ENCODE measurements around the gene SOCS1.

DNA sequence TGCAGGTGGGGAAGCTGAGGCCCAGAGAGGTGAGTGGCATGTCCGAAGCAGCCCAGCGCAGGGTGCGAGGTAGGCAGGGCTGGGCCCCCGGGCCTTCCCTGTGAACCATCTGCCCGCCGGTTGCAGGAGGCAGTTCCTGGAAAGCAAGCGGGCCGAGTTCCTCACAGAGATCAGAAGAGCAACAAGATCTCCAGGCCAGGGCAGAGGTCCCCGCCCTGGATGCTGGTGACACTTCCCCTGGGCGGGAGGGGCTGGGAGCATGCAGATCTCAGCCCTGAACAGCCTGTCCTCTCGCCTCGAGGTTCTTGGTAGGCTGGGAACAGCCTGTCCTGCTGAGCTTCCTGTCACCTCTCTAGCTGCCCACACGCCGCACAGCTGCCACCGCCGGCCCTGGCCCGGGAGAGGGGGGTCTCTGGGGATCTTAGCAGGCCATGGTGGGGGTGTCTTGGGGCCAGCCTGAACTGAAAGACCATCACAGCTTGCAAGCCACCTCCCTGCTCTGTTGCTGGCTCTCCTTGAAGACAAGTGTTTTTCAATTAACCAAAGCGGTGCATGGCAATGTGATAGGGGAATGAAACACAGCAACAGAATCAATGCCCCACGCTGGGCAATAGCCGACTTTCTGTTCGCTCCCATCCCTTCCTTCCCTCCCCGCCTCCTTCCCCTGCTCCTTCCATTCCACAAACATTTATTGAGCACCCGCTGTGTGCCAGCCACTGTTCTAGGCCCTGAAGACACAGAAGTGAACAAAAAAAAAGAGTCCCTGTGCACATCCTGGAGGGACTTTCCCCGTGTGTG, 31.7 kb downstream of the SOCS1 start:
- TF ChIP-seq CTCF (IDR thresholded peaks at IDR 0.05; ENCODE audit: poor library complexity, severe bottlenecking) (no peak), POLR2AphosphoS5 (IDR thresholded peaks at IDR 0.05) (no peak), RAD21 (conservative IDR thresholded peaks at IDR 0.05) (no peak), EZH2 (IDR thresholded peaks at IDR 0.05; ENCODE audit: borderline replicate concordance, insufficient read depth, low read length, poor library complexity, severe bottlenecking) (no peak), SMC3 (conservative IDR thresholded peaks at IDR 0.05; ENCODE audit: poor library complexity) (no peak), MXI1 (conservative IDR thresholded peaks at IDR 0.05; ENCODE audit: poor library complexity, severe bottlenecking) (no peak)
